Natural killer cell (primary cell): ENCODE measurements around the gene GSTA2. TPM values are rescaled to one million over a fixed set of nuclear protein-coding genes. Genes with fewer than 3 reads are reported as not detected.
A peak's percentile ranks its signal among the peaks of the same experiment; 100 is the strongest.
"Not testable (repeated sequence)": the region's sequence is repeated elsewhere in the genome, so short reads cannot be mapped to it uniquely, and the experiment has no call there.

ENCODE experiments used
- ATAC-seq, 3 donors: fragments of 150-1000 bp in 2 of 3; fragments of 200-7000 bp in 1 of 3; cut with Tn5 transposase; 1 replicate in 1 of 3; 2 replicates in 2 of 3; pipeline ENCODE4 v1.10.0; 2021; ENCODE audit warnings: mild to moderate bottlenecking in 2 of 3, moderate library complexity in 2 of 3
- DNase-seq, 2 donors: peaks; one replicate each; pipeline versions ENCODE4 v3.0.0 to v3.0.0-alpha.2; 2013 to 2021; ENCODE audit warnings: mixed read lengths in 1 of 2
- H3K27ac ChIP-seq: one replicate; pipeline ENCODE4 v1.5.1; 2013; ENCODE audit warnings: mild to moderate bottlenecking, low read length
- H3K27me3 ChIP-seq: one replicate; pipeline ENCODE4 v1.6.1; 2013; ENCODE audit warnings: low read length; ENCODE audit not compliant: control insufficient read depth, insufficient read depth
- H3K36me3 ChIP-seq: one replicate; pipeline ENCODE4 v1.6.1; 2013; ENCODE audit warnings: low read length; ENCODE audit not compliant: control insufficient read depth, insufficient read depth
- H3K4me1 ChIP-seq: one replicate; pipeline ENCODE4 v1.6.1; 2013; ENCODE audit warnings: low read length; ENCODE audit not compliant: control insufficient read depth, insufficient read depth
- H3K4me3 ChIP-seq: one replicate; pipeline ENCODE4 v1.5.1; 2013; ENCODE audit warnings: low read length
- H3K9me3 ChIP-seq: one replicate; pipeline ENCODE4 v1.6.1; 2013; ENCODE audit warnings: low read length; ENCODE audit not compliant: control insufficient read depth, insufficient read depth
- H3K27ac Mint-ChIP-seq, 2 donors: one replicate each; pipeline ENCODE4 v1.8.0; 2022; ENCODE audit warnings: mild to moderate bottlenecking in 2 of 2, mixed read lengths in 2 of 2, moderate library complexity in 1 of 2
- H3K27me3 Mint-ChIP-seq, 2 donors: one replicate each; pipeline ENCODE4 v1.8.0; 2022; ENCODE audit warnings: low read depth in 2 of 2, mixed read lengths in 2 of 2
- H3K36me3 Mint-ChIP-seq: one replicate; pipeline ENCODE4 v1.8.0; 2022; ENCODE audit warnings: mixed read lengths
- H3K4me1 Mint-ChIP-seq, 2 donors: one replicate each; pipeline ENCODE4 v1.8.0; 2022; ENCODE audit warnings: mixed read lengths in 2 of 2
- H3K4me3 Mint-ChIP-seq: one replicate; pipeline ENCODE4 v1.8.0; 2022; ENCODE audit warnings: mild to moderate bottlenecking, moderate library complexity, mixed read lengths
- H3K9me3 Mint-ChIP-seq, 2 donors: one replicate each; pipeline ENCODE4 v1.8.0; 2022; ENCODE audit warnings: mixed read lengths in 2 of 2
- WGBS: methylation state at CpG from one replicate; pipeline ENCODE4 v1.1.7; 2013; ENCODE audit warnings: missing lambda C conversion rate; ENCODE audit not compliant: insufficient coverage; 5-methylcytosine and 5-hydroxymethylcytosine counted together
- intact Hi-C: fragments of 100-400 bp; cut with micrococcal nuclease; formaldehyde crosslinking; loops from one replicate; pipeline ENCODE4 v1.14.2; 2022
- total RNA-seq, 4 donors: library from RNA; stranded (reverse); fragments of 120-200 nt in 1 of 4; gene quantifications; one replicate each; pipeline versions ENCODE4 v1.2.3 to v1.2.4, GENCODE V29; 2013 to 2022
- TF ChIP-seq, protein P1 (sequence below): fragments of 200-600 bp; IDR thresholded peaks from one replicate; pipeline ENCODE4 v1.8.0; 2022; ENCODE audit warnings: antibody characterized with exemption

Gene GSTA2
- total RNA-seq, 3 donors from 2014 or later (not counting 1 experiment from before 2014, with no cell fraction given), result not detected

- no peaks in the 10 kb centered on the region for H3K36me3 Mint-ChIP-seq
- Histone ChIP-seq H3K9me3 (no peaks in the 10 kb centered on the region), H3K27me3 (no peaks in the 10 kb centered on the region), H3K4me1 (no peaks in the 10 kb centered on the region), H3K4me3 (no peak overlapping the region), H3K27ac (no peak overlapping the region), H3K36me3 (no peaks in the 10 kb centered on the region)
- intact Hi-C loops, result no loop called here
- no peaks in the 10 kb centered on the region for H3K9me3 Mint-ChIP-seq
- TF ChIP-seq, protein P1, sequence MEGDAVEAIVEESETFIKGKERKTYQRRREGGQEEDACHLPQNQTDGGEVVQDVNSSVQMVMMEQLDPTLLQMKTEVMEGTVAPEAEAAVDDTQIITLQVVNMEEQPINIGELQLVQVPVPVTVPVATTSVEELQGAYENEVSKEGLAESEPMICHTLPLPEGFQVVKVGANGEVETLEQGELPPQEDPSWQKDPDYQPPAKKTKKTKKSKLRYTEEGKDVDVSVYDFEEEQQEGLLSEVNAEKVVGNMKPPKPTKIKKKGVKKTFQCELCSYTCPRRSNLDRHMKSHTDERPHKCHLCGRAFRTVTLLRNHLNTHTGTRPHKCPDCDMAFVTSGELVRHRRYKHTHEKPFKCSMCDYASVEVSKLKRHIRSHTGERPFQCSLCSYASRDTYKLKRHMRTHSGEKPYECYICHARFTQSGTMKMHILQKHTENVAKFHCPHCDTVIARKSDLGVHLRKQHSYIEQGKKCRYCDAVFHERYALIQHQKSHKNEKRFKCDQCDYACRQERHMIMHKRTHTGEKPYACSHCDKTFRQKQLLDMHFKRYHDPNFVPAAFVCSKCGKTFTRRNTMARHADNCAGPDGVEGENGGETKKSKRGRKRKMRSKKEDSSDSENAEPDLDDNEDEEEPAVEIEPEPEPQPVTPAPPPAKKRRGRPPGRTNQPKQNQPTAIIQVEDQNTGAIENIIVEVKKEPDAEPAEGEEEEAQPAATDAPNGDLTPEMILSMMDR, result no peak
- DNase-seq (no peak), ATAC-seq (no peak)
- peaks cover 0 to 8% of the 10 kb centered on the region in 2 donors for H3K4me1 Mint-ChIP-seq
- 60% methylated on average over 2 of the region's 3 CpGs for WGBS
- no peak overlapping the region for H3K4me3 Mint-ChIP-seq
- H3K27me3 Mint-ChIP-seq, result peaks cover 12 to 35% of the 10 kb centered on the region in 2 donors
- no peak overlapping the region for H3K27ac Mint-ChIP-seq
Observed at GRCh38 chr6:52788478-52788877, 25.2 kb upstream of the GSTA2 start.

- no peaks in the 10 kb centered on the region for H3K36me3 ChIP-seq
- peaks cover 7 to 33% of the 10 kb centered on the region in 2 donors for H3K27me3 Mint-ChIP-seq
- TF ChIP-seq, protein P1, result no peak
- intact Hi-C loops, result no loop called here
- no peaks in the 10 kb centered on the region for H3K9me3 Mint-ChIP-seq
- DNase-seq, result no peak
- H3K4me1 Mint-ChIP-seq, result peaks cover 0 to 8% of the 10 kb centered on the region in 2 donors
- no peaks in the 10 kb centered on the region for H3K4me1 ChIP-seq
- H3K4me3 ChIP-seq, result no peak overlapping the region
- WGBS, result 92% methylated on average over 2 of the region's 3 CpGs
- no peaks in the 10 kb centered on the region for H3K9me3 ChIP-seq
- H3K4me3 Mint-ChIP-seq, result no peak overlapping the region
- no peak for ATAC-seq
- peak overlapping the region in 1 of 2 donors; percentile 63 for H3K27ac Mint-ChIP-seq
- no peak overlapping the region for H3K27ac ChIP-seq
- no peaks in the 10 kb centered on the region for H3K36me3 Mint-ChIP-seq
- H3K27me3 ChIP-seq, result no peaks in the 10 kb centered on the region
Observed at GRCh38 chr6:52787917-52788316, 24.6 kb upstream of the GSTA2 start.

DNA sequence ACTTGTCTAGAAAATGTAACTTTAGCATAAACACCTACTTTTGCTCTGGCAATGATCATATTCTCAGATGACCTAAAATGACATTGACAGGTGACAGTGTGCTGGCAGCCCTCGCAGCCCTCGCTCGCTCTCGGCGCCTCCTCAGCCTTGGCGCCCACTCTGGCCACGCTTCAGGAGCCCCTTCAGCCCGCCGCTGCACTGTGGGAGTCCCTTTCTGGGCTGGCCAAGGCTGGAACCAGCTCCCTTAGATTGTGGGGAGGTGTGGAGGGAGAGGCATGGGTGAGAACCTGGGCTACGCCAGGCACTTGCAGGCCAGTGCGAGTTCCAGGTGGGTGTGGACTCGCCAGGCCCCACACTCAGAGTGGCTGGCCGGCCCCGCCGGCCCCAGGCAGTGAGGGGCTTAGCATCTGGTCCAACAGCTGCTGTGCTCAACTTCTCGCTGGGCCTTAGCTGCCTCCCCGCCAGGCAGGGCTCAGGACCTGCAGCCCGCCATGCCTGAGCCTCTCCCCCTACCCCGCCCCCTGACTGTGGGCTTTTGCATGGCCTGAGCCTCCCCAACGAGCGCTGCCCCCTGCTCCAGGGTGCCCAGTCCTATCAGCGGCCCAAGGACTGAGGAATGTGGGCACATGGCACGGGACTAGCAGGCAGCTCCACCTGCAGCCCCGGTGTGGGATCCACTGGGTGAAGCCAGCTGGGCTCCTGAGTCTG is 23.1 kb upstream of the GSTA2 start:
- TF ChIP-seq, protein P1, result no peak
- Histone ChIP-seq H3K9me3 (no peaks in the 10 kb centered on the region), H3K27ac (no peak overlapping the region), H3K4me1 (no peaks in the 10 kb centered on the region), H3K4me3 (no peak overlapping the region), H3K27me3 (no peaks in the 10 kb centered on the region), H3K36me3 (no peaks in the 10 kb centered on the region)
- Mint-ChIP-seq H3K27me3 (peaks cover 2 to 29% of the 10 kb centered on the region in 2 donors), H3K9me3 (no peaks in the 10 kb centered on the region), H3K27ac (no peak overlapping the region), H3K4me3 (no peak overlapping the region), H3K4me1 (peaks cover 0 to 8% of the 10 kb centered on the region in 2 donors), H3K36me3 (no peaks in the 10 kb centered on the region)
- intact Hi-C loops, result no loop called here
- WGBS, result 94% methylated on average over 24 of the region's 24 CpGs
- DNase-seq (no peak), ATAC-seq (peak in 1 of 3 donors; percentile 14)

DNA sequence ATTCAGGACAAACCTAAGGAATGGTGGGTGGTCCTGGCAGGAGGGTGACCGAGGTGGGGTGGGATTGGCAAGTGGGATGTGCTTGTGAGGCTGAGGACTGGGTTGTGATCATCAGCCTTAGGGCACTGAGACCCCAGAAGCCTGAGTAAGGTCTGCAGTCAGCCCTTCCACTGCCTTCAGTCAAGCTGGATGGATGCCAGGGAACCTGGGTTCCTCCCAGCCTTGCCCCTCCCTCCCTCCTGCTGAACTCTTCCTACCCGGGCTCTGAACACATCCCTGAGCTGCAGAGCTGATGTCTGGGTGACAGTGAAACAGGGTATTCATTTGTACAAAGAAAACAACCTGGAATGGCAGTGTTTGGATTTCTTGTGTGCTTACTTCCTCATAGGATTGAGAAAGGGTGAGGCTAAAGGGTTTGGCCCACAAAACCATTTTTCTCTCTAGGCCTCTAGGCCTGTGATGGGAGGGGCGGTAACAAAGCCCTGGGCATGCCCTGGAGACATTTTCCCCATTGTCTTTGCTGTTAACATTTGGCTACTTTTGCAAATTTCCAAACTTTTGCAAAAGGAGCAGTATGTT is 19.5 kb upstream of the GSTA2 start:
- H3K9me3 Mint-ChIP-seq, H3K36me3 Mint-ChIP-seq, H3K27ac ChIP-seq, intact Hi-C loops, H3K36me3 ChIP-seq, H3K9me3 ChIP-seq, ATAC-seq, H3K4me3 Mint-ChIP-seq, DNase-seq, H3K27ac Mint-ChIP-seq, H3K4me1 Mint-ChIP-seq, H3K27me3 ChIP-seq, H3K4me1 ChIP-seq, H3K4me3 ChIP-seq: not testable (repeated sequence)
- H3K27me3 Mint-ChIP-seq, result peaks cover 12 to 48% of the 10 kb centered on the region in 2 donors
- WGBS, result 64% methylated on average over 2 of the region's 3 CpGs

- H3K4me1 Mint-ChIP-seq, H3K9me3 ChIP-seq, H3K27me3 ChIP-seq, ATAC-seq, H3K4me3 Mint-ChIP-seq, H3K27ac Mint-ChIP-seq, DNase-seq, intact Hi-C loops, H3K36me3 Mint-ChIP-seq, H3K36me3 ChIP-seq, H3K9me3 Mint-ChIP-seq, H3K4me1 ChIP-seq, H3K27ac ChIP-seq, H3K4me3 ChIP-seq: not testable (repeated sequence)
- peaks cover 14 to 48% of the 10 kb centered on the region in 2 donors for H3K27me3 Mint-ChIP-seq
Observed at GRCh38 chr6:52782209-52782608, 18.9 kb upstream of the GSTA2 start.
